ENCODE results near the gene CD160. TPM values are rescaled to one million over a fixed set of nuclear protein-coding genes. Genes with fewer than 3 reads are reported as not detected.
"Not testable (repeated sequence)": the region's sequence is repeated elsewhere in the genome, so short reads cannot be mapped to it uniquely, and the experiment has no call there.

The CD160 gene
- polyA plus RNA-seq, 6 donors from 2014 or later = 0.24 to 0.86 (median 0.51) TPM; not detected in 1

- Mint-ChIP-seq H3K4me1 (no peaks in the 10 kb centered on the region), H3K4me3 (no peak overlapping the region), H3K9me3 (no peaks in the 10 kb centered on the region), H3K27ac (no peak overlapping the region), H3K36me3 (peaks cover 24% of the 10 kb centered on the region in 2 donors), H3K27me3 (no peaks in the 10 kb centered on the region)
- DNase-seq (no peak), ATAC-seq (ENCODE audit: low read depth in 2 of 2) (no peak)
These were observed 32.3 kb downstream of the CD160 start for GRCh38 chr1:145751491-145752037.

DNA sequence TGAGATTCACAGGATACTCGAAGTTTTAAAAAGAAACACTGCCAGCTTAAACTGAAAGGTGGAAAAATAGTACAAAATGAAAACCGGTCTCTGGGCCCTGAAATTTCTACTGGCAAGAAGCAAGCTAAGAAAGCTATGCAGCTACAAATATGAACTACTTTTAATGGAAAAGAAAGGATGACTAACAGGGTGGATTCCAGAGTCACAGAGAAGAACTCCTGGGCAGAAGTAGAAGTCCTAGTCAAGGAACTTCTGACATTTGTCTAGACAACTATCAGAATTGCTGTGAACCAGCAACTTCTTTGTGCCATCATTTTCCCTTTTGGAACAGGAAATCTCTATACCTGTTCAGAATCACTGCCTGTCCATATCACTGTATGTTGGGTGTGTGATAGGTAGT lies 38.1 kb downstream of the CD160 start:
- ATAC-seq (ENCODE audit: low read depth in 2 of 2) (no peak), DNase-seq (no peak)
- Mint-ChIP-seq H3K27me3 (no peaks in the 10 kb centered on the region), H3K27ac (peak overlapping the region in 1 of 6 donors; percentile 79), H3K36me3 (peaks cover 22 to 28% of the 10 kb centered on the region in 2 donors), H3K4me1 (no peaks in the 10 kb centered on the region), H3K4me3 (no peak overlapping the region), H3K9me3 (peaks cover 0 to 20% (median 16%) of the 10 kb centered on the region in 7 donors)

GRCh38 chr1:145758116-145758515 lies 38.8 kb downstream of the CD160 start:
- Mint-ChIP-seq H3K27ac (no peak overlapping the region), H3K4me3 (no peak overlapping the region), H3K4me1 (no peaks in the 10 kb centered on the region), H3K36me3 (peaks cover 26 to 28% of the 10 kb centered on the region in 2 donors), H3K27me3 (no peaks in the 10 kb centered on the region), H3K9me3 (peaks cover 0 to 23% (median 16%) of the 10 kb centered on the region in 7 donors)
- ATAC-seq (ENCODE audit: low read depth in 2 of 2) (no peak), DNase-seq (no peak)

DNA sequence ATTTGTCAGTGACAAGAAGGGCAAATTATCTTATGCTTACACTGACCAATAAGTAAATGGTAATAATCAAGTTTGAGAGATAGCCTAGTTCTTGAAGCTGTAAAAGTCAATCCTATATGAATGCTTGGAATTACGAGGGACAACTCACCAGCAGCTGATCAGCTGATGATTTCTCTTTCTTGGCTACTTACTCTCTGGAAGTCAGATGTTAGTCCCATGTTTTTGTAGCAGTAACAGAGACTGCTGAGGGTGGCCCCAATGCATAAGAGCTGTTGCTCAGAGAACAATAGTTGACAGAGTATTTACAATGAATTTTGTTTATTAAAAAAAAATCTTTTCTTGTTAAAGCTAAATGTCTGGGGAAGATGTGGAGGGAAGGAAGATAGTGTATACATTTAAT lies 39.3 kb downstream of the CD160 start:
- Mint-ChIP-seq H3K4me1 (no peaks in the 10 kb centered on the region), H3K36me3 (peaks cover 26 to 28% of the 10 kb centered on the region in 2 donors)
- ATAC-seq (ENCODE audit: low read depth in 2 of 2) = no peak

GRCh38 chr1:145759721-145760120 lies 40.4 kb downstream of the CD160 start:
- ATAC-seq (ENCODE audit: low read depth in 2 of 2) (no peak), DNase-seq (no peak)
- no peaks in the 10 kb centered on the region for H3K4me1 Mint-ChIP-seq
- H3K36me3 Mint-ChIP-seq = peaks cover 26 to 28% of the 10 kb centered on the region in 2 donors
- no peaks in the 10 kb centered on the region for H3K27me3 Mint-ChIP-seq
- peak overlapping the region in 1 of 6 donors; percentile 86 for H3K27ac Mint-ChIP-seq
- peaks cover 0 to 23% (median 16%) of the 10 kb centered on the region in 7 donors for H3K9me3 Mint-ChIP-seq
- no peak overlapping the region for H3K4me3 Mint-ChIP-seq

More for the DNA sequence above, 39.3 kb downstream of the CD160 start:
- no peak for DNase-seq
- H3K27me3 Mint-ChIP-seq = no peaks in the 10 kb centered on the region
- no peak overlapping the region for H3K4me3 Mint-ChIP-seq
- no peak overlapping the region for H3K27ac Mint-ChIP-seq
- peaks cover 0 to 23% (median 16%) of the 10 kb centered on the region in 7 donors for H3K9me3 Mint-ChIP-seq

DNA sequence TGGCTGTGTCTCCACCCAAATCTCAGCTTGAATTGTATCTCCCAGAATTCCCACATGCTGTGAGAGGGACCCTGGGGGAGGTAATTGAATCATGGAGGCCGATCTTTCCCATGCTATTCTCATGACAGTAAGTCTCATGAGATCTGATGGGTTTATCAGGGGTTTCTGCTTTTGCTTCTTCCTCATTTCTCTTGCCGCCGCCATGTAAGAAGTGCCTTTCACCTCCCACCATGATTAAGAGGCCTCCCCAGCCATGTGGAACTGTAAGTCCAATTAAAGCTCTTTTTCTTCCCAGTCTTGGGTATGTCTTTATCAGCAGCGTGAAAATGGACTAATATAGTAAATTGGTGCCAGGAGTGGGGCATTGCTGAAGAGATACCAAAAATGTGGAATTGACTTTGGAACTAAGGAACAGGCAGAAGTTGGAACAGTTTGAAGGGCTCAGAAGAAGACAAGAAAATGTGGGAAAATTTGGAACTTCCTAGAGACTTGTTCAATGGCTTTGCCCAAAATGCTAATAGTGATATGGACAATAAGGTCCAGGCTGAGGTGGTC lies 41.2 kb downstream of the CD160 start:
- not testable (repeated sequence) for DNase-seq

GRCh38 chr1:145761498-145761897 lies 42.2 kb downstream of the CD160 start:
- DNase-seq; H3K27me3 Mint-ChIP-seq; ATAC-seq (ENCODE audit: low read depth in 2 of 2); H3K27ac Mint-ChIP-seq; H3K4me3 Mint-ChIP-seq; H3K4me1 Mint-ChIP-seq: not testable (repeated sequence)
- Mint-ChIP-seq H3K9me3 (peaks cover 0 to 23% (median 16%) of the 10 kb centered on the region in 7 donors), H3K36me3 (peaks cover 28 to 31% of the 10 kb centered on the region in 2 donors)

More for the DNA sequence above, 41.2 kb downstream of the CD160 start:
- not testable (repeated sequence) for H3K4me1 Mint-ChIP-seq; ATAC-seq (ENCODE audit: low read depth in 2 of 2); H3K27me3 Mint-ChIP-seq; H3K4me3 Mint-ChIP-seq; H3K27ac Mint-ChIP-seq
- peaks cover 0 to 23% (median 16%) of the 10 kb centered on the region in 7 donors for H3K9me3 Mint-ChIP-seq
- peaks cover 26 to 28% of the 10 kb centered on the region in 2 donors for H3K36me3 Mint-ChIP-seq

GRCh38 chr1:145762001-145762400 lies 42.7 kb downstream of the CD160 start:
- DNase-seq; H3K27ac Mint-ChIP-seq; H3K4me1 Mint-ChIP-seq; H3K27me3 Mint-ChIP-seq; H3K4me3 Mint-ChIP-seq; ATAC-seq (ENCODE audit: low read depth in 2 of 2): not testable (repeated sequence)
- Mint-ChIP-seq H3K36me3 (peaks cover 28 to 31% of the 10 kb centered on the region in 2 donors), H3K9me3 (peaks cover 0 to 23% (median 16%) of the 10 kb centered on the region in 7 donors)

DNA sequence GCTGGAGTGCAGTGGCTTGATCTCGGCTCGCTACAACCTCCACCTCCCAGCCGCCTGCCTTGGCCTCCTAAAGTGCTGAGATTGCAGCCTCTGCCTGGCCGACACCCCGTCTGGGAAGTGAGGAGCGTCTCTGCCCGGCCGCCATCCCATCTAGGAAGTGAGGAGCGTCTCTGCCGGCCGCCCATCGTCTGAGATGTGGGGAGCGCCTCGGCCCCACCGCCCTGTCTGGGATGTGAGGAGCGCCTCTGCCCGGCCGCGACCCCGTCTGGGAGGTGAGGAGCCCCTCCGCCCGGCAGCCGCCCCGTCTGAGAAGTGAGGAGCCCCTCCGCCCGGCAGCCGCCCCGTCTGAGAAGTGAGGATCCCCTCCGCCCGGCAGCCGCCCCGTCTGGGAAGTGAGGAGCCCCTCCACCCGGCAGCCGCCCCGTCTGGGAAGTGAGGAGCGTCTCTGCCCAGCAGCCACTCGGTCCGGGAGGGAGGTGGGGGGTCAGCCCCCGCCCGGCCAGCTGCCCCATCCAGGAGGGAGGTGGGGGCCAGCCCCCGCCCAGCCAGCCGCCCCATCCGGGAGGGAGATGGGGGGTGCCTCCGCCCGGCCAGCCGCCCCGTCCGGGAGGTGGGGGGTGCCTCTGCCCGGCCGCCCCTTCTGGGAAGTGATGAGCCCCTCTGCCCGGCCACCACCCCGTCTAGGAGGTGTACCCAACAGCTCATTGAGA lies 45.1 kb downstream of the CD160 start:
- Mint-ChIP-seq H3K9me3 (peaks cover 0 to 26% (median 16%) of the 10 kb centered on the region in 7 donors), H3K36me3 (peaks cover 20 to 22% of the 10 kb centered on the region in 2 donors)
- not testable (repeated sequence) for H3K4me3 Mint-ChIP-seq; H3K27me3 Mint-ChIP-seq; ATAC-seq (ENCODE audit: low read depth in 2 of 2); H3K27ac Mint-ChIP-seq; H3K4me1 Mint-ChIP-seq; DNase-seq

DNA sequence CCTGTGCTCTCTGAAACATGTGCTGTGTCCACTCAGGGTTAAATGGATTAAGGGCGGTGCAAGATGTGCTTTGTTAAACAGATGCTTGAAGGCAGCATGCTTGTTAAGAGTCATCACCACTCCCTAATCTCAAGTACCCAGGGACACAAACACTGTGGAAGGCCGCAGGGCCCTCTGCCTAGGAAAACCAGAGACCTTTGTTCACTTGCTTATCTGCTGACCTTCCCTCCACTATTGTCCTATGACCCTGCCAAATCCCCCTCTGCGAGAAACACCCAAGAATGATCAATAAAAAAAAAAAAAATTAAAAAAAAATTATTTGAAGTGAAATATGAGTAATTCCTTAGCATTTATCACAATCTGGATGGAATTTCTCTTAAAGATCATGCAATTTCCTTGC lies 45.8 kb downstream of the CD160 start:
- Mint-ChIP-seq H3K36me3 (peaks cover 16 to 21% of the 10 kb centered on the region in 2 donors), H3K9me3 (peaks cover 0 to 26% (median 16%) of the 10 kb centered on the region in 7 donors)
- not testable (repeated sequence) for H3K4me3 Mint-ChIP-seq; ATAC-seq (ENCODE audit: low read depth in 2 of 2); H3K27ac Mint-ChIP-seq; H3K27me3 Mint-ChIP-seq; DNase-seq; H3K4me1 Mint-ChIP-seq

GRCh38 chr1:145765585-145766360 lies 46.5 kb downstream of the CD160 start:
- not testable (repeated sequence) for H3K4me1 Mint-ChIP-seq; ATAC-seq (ENCODE audit: low read depth in 2 of 2)
- peaks cover 10 to 16% of the 10 kb centered on the region in 2 donors for H3K36me3 Mint-ChIP-seq

GRCh38 chr1:145766926-145767325 lies 47.6 kb downstream of the CD160 start:
- H3K36me3 Mint-ChIP-seq = peaks cover 0 to 17% of the 10 kb centered on the region in 2 donors
- H3K4me3 Mint-ChIP-seq; H3K9me3 Mint-ChIP-seq; H3K27ac Mint-ChIP-seq; H3K27me3 Mint-ChIP-seq; H3K4me1 Mint-ChIP-seq; DNase-seq; ATAC-seq (ENCODE audit: low read depth in 2 of 2): not testable (repeated sequence)

More at GRCh38 chr1:145765585-145766360, 46.5 kb downstream of the CD160 start:
- H3K9me3 Mint-ChIP-seq = peaks cover 0 to 21% (median 10%) of the 10 kb centered on the region in 7 donors
- not testable (repeated sequence) for H3K4me3 Mint-ChIP-seq, H3K27ac Mint-ChIP-seq, DNase-seq, H3K27me3 Mint-ChIP-seq

DNA sequence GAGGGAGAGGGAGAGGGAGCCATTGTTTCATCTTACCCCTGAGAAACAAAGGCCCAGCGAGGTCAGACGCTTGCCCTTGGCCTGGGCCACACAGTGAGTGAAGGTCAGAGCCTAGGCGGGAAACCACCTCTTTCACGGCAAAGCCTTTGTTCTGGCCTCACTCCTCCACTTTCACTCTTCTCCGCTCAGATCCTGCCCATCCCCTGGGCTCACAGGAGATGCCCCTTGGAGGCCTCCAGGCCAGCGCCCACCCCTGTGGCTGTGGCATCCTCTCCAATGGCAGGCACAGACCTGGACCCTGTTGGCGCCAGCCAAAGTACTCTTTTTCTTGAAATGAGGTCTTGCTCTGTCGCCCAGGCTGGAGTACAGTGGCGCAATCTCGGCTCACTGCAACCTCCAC lies 48.7 kb downstream of the CD160 start:
- not testable (repeated sequence) for DNase-seq; H3K4me1 Mint-ChIP-seq; ATAC-seq (ENCODE audit: low read depth in 2 of 2); H3K4me3 Mint-ChIP-seq; H3K9me3 Mint-ChIP-seq; H3K27me3 Mint-ChIP-seq; H3K27ac Mint-ChIP-seq
- peaks cover 7 to 15% of the 10 kb centered on the region in 2 donors for H3K36me3 Mint-ChIP-seq

Data from naive B cell (primary cell).